PC-9 (cell line): Measurements from ENCODE around the gene TAF9. TPM values are rescaled to one million over a fixed set of nuclear protein-coding genes. Genes with fewer than 3 reads are reported as not detected.
A peak's percentile ranks its signal among the peaks of the same experiment; 100 is the strongest.

ENCODE experiments used
- BruUV-seq: library from RNA; stranded (reverse); fragments of 400-500 nt; replicated peaks from 2 replicates; lab custom pipeline; 2021; lab: Mats Ljungman, UMichigan
- CTCF ChIA-PET: fragments of 300-600 bp; sonication (Branson Sonifier 250); formaldehyde crosslinking; loops from one replicate; lab custom pipeline; 2022; ENCODE audit warnings: antibody characterized with exemption; lab: Charles Lee
- POLR2A ChIA-PET: fragments of 300-600 bp; sonication (Branson Sonifier 250); formaldehyde crosslinking; loops from one replicate; lab custom pipeline; 2022; ENCODE audit warnings: antibody characterized with exemption; ENCODE audit not compliant: unreplicated experiment; lab: Charles Lee
- DNase-seq, 2 experiments: peaks; one replicate each; pipeline versions ENCODE4 v3.0.0 to v3.0.0-alpha.2; 2015 to 2022; ENCODE audit warnings: mixed read lengths in 1 of 2
- H2AFZ ChIP-seq: fragments of 200-600 bp; sonication (generic); 2 replicates; pipeline ENCODE4 v1.8.1; 2017; ENCODE audit warnings: antibody characterized with exemption
- H3F3A ChIP-seq: fragments of 200-600 bp; sonication (generic); 2 replicates; pipeline ENCODE4 v1.8.1; 2017; ENCODE audit warnings: antibody characterized with exemption, mild to moderate bottlenecking, low read depth; ENCODE audit not compliant: insufficient read depth
- H3K27ac ChIP-seq: fragments of 200-600 bp; sonication (generic); 2 replicates; pipeline ENCODE4 v1.6.1; 2016; ENCODE audit warnings: mixed run types
- H3K27me3 ChIP-seq: fragments of 200-600 bp; sonication (generic); 2 replicates; pipeline ENCODE4 v1.6.1; 2016; ENCODE audit warnings: low read depth, mixed run types; ENCODE audit not compliant: insufficient read depth
- H3K36me3 ChIP-seq: fragments of 200-600 bp; sonication (generic); 2 replicates; pipeline ENCODE4 v1.6.1; 2016; ENCODE audit warnings: low read depth, mixed run types
- H3K4me1 ChIP-seq: fragments of 200-600 bp; sonication (generic); replicated peaks from 2 replicates; pipeline ENCODE4 v1.6.1; 2016; ENCODE audit warnings: mixed run types; ENCODE audit not compliant: insufficient read depth
- H3K4me2 ChIP-seq: fragments of 200-600 bp; sonication (generic); 2 replicates; pipeline ENCODE4 v1.6.1; 2017; ENCODE audit warnings: mixed run types
- H3K4me3 ChIP-seq: fragments of 200-600 bp; sonication (generic); 2 replicates; pipeline ENCODE4 v1.6.1; 2016; ENCODE audit warnings: mixed run types
- H3K79me2 ChIP-seq: fragments of 200-600 bp; sonication (generic); 2 replicates; pipeline ENCODE4 v1.6.1; 2017; ENCODE audit warnings: low read depth, mixed run types
- H3K9me2 ChIP-seq: fragments of 200-600 bp; sonication (generic); 2 replicates; pipeline ENCODE4 v1.8.1; 2017; ENCODE audit warnings: mild to moderate bottlenecking; ENCODE audit not compliant: insufficient read depth
- H3K9me3 ChIP-seq: fragments of 200-600 bp; sonication (generic); 2 replicates; pipeline ENCODE4 v1.8.1; 2016; ENCODE audit warnings: low read depth; ENCODE audit not compliant: insufficient read depth
- H4K20me1 ChIP-seq: fragments of 200-600 bp; sonication (generic); 2 replicates; pipeline ENCODE4 v1.8.1; 2017; ENCODE audit not compliant: insufficient read depth
- CTCF ChIP-seq: fragments of 200-600 bp; sonication (generic); conservative IDR thresholded peaks from 2 replicates; pipeline ENCODE4 v1.6.1; 2017; ENCODE audit warnings: mixed run types, antibody characterized with exemption, mild to moderate bottlenecking, moderate library complexity
- EZH2 ChIP-seq: fragments of 200-600 bp; sonication (generic); IDR thresholded peaks from 2 replicates; pipeline ENCODE4 v1.8.0; 2017; ENCODE audit warnings: antibody characterized with exemption, low read depth
- intact Hi-C: fragments of 100-400 bp; cut with micrococcal nuclease; formaldehyde crosslinking; loops from one replicate; pipeline ENCODE4 v1.10.0; 2022; ENCODE audit not compliant: unreplicated experiment
- total RNA-seq: library from RNA; stranded (reverse); gene quantifications from 2 replicates; pipeline ENCODE4 v1.2.3, GENCODE V29; 2021

TAF9 gene
- total RNA-seq, 1 experiment from 2014 or later, result 50.8 TPM

DNA sequence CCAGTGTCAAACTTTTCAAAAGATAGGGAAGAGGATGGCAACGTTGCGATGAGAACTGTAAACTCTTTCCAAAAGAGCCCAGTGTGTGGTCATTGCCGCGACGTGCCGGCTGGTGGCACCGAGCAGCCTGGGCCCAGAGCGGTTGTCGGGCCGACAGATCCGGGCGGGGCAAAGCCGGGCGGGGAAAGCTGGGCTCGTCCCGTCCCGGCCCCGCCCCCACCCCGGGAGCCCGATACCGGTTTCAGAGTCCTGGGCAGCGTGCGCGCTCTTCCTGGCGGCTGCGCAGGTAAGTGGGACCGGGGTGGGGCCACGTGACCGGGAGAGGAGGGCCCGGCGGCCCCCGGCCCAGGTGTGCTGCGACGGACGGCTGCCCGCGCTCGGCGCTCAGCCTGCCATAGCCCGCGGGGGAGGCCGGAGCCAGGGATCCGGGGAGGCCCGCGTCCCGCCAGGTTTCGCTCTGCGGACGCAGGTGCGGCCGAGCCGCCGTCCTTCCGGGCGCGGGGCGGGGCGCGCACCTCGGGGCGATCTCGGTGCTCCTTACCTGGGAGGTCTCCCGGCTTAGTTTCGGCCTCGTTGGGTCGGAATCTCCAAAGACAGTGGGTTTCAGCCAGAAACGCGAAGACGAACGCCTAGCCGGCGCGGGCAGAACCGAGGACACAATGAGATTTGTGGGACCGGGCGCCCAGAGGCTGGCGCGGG is 45.7 kb upstream of the TAF9 start, which contains the start of gene MARVELD2:
TSS of gene MARVELD2 (plus strand) at position 232 of the 699 bp plus-strand sequence. CDS start 4,270 bp downstream, outside the sequence.
- peak; percentile 49 for TF ChIP-seq CTCF
- TF ChIP-seq EZH2, result no peak
- peak; percentile 82 to 91 for DNase-seq
- Histone ChIP-seq H3K79me2 (peaks cover 26% of the 10 kb centered on the region), H4K20me1 (no peaks in the 10 kb centered on the region), H3K4me1 (peaks cover 20% of the 10 kb centered on the region), H3K9me2 (no peaks in the 10 kb centered on the region), H3K4me3 (peak within 1 kb of the TSS; percentile 82), H2AFZ (peak within 1 kb of the TSS; percentile 90), H3K27ac (peak within 1 kb of the TSS; percentile 93), H3F3A (peaks cover 14% of the 10 kb centered on the region), H3K27me3 (no peaks in the 10 kb centered on the region), H3K36me3 (peaks cover 13% of the 10 kb centered on the region), H3K9me3 (no peaks in the 10 kb centered on the region), H3K4me2 (peak within 1 kb of the TSS; percentile 97)
- POLR2A ChIA-PET, result interaction anchor here (0.6 kb wide), 1 partner anchor 218 kb away, joined by 6 read pairs; no protein-coding TSS in a partner anchor
- CTCF ChIA-PET, result interaction anchor here (0.5 kb wide), 1 partner anchor 78 kb away, joined by 3 read pairs; no protein-coding TSS in a partner anchor
- intact Hi-C loops, result loop anchor here (2.0 kb wide), 1 partner anchor 78 kb away; the partner anchor contains the start of gene OCLN
- no TSS peak for BruUV-seq

GRCh38 chr5:69404659-69405330 is 35.5 kb upstream of the TAF9 start:
- POLR2A ChIA-PET, result no interaction called here
- TF ChIP-seq CTCF, result no peak
- no peak for TF ChIP-seq EZH2
- Histone ChIP-seq H3K36me3 (0 out of 2 replicates have a peak, but pooled peaks cover 6% of the 10 kb centered on the region), H3K4me1 (no peaks in the 10 kb centered on the region), H4K20me1 (no peaks in the 10 kb centered on the region), H2AFZ (no peak overlapping the region), H3K27me3 (no peaks in the 10 kb centered on the region), H3K79me2 (no peaks in the 10 kb centered on the region), H3K27ac (no peak overlapping the region), H3K9me3 (no peaks in the 10 kb centered on the region), H3F3A (peaks cover 11% of the 10 kb centered on the region; the same call in 1 of the 2 replicates), H3K9me2 (no peaks in the 10 kb centered on the region), H3K4me3 (no peak overlapping the region), H3K4me2 (no peak overlapping the region)
- intact Hi-C loops, result no loop called here
- CTCF ChIA-PET, result no interaction called here
- DNase-seq, result no peak
- no TSS peak for BruUV-seq

DNA sequence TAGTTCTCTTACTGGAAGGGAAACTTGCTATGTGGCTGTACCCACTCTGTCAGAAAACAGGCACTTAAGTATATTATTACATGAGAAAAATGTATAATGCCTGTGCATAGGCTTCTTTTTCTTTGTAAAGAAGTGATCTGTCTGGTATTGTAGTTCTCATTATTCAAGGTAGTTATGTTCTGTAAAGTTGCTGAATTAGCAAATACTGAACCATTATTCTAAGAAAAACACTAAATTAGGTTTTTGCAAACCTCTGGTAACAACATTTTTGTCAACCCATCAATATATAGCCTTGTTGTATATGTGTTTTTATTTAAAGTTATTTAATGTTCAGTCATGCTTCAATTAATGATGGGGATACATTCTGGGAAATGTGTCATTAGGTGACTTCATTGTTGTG is 9.1 kb upstream of the TAF9 start:
- H3K4me1 ChIP-seq, result no peaks in the 10 kb centered on the region
- H3K36me3 ChIP-seq, result peaks cover 13% of the 10 kb centered on the region; the same call in 1 of the 2 replicates
- no peaks in the 10 kb centered on the region for H3K27me3 ChIP-seq
- no peaks in the 10 kb centered on the region for H3K79me2 ChIP-seq
- H3F3A ChIP-seq, result no peaks in the 10 kb centered on the region; the same call in none of the 2 replicates
- CTCF ChIA-PET, result no interaction called here
- no peak for TF ChIP-seq CTCF
- TF ChIP-seq EZH2, result no peak
- no peaks in the 10 kb centered on the region; the same call in 1 of the 2 replicates for H4K20me1 ChIP-seq
- H3K4me2 ChIP-seq, result no peak overlapping the region
- POLR2A ChIA-PET, result no interaction called here
- no peak overlapping the region for H2AFZ ChIP-seq
- BruUV-seq, result no TSS peak
- intact Hi-C loops, result no loop called here
- DNase-seq, result no peak
- H3K9me3 ChIP-seq, result no peaks in the 10 kb centered on the region
- no peak overlapping the region for H3K4me3 ChIP-seq
- no peak overlapping the region for H3K27ac ChIP-seq
- H3K9me2 ChIP-seq, result no peaks in the 10 kb centered on the region
